ENCODE data around the gene BTD. TPM values are rescaled to one million over a fixed set of nuclear protein-coding genes. Genes with fewer than 3 reads are reported as not detected.

Gene BTD
- total RNA-seq, 1 donor from 2014 or later: 11.7 TPM

DNA sequence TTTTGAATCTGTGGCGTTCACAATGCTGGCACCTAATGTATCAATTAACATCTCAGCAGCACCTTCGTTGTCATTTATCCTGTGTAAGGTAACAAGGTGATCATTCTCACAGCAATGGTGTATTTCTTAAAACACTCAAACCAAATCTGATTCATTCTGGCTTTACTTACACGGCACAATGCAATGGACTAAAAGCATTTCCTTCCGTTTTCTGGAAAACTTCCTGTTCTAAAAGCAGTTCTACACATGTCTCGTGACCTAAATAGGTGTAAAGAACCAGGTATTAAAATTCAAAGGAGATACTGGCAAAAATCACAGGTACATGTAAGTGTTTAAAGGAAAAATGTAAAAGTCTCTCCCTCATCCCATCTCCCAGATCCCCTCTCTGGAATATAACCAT, 77.8 kb downstream of the BTD start:
- no peaks in the 10 kb centered on the region for H3K4me1 ChIP-seq
- Mint-ChIP-seq H3K4me3 (no peak overlapping the region), H3K4me1 (no peaks in the 10 kb centered on the region), H3K36me3 (peaks cover 4% of the 10 kb centered on the region), H3K27me3 (ENCODE audit: insufficient read depth, low read depth) (no peaks in the 10 kb centered on the region), H3K27ac (no peak overlapping the region), H3K9me3 (no peaks in the 10 kb centered on the region)
- H3K4me3 ChIP-seq: no peak overlapping the region
- TF ChIP-seq, protein P1, sequence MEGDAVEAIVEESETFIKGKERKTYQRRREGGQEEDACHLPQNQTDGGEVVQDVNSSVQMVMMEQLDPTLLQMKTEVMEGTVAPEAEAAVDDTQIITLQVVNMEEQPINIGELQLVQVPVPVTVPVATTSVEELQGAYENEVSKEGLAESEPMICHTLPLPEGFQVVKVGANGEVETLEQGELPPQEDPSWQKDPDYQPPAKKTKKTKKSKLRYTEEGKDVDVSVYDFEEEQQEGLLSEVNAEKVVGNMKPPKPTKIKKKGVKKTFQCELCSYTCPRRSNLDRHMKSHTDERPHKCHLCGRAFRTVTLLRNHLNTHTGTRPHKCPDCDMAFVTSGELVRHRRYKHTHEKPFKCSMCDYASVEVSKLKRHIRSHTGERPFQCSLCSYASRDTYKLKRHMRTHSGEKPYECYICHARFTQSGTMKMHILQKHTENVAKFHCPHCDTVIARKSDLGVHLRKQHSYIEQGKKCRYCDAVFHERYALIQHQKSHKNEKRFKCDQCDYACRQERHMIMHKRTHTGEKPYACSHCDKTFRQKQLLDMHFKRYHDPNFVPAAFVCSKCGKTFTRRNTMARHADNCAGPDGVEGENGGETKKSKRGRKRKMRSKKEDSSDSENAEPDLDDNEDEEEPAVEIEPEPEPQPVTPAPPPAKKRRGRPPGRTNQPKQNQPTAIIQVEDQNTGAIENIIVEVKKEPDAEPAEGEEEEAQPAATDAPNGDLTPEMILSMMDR (IDR thresholded peaks at IDR 0.05): no peak
- no peak for TF ChIP-seq EZH2 (IDR thresholded peaks at IDR 0.05)
- TF ChIP-seq EZH2phosphoT487 (IDR thresholded peaks at IDR 0.05): no peak
- no peaks in the 10 kb centered on the region for H3K27me3 ChIP-seq
- no peak overlapping the region for H3K27ac ChIP-seq
- H3F3A ChIP-seq (ENCODE audit: low read depth): no peaks in the 10 kb centered on the region
- no peak overlapping the region for H2AFZ ChIP-seq (replicated peaks)
- peaks cover 16% of the 10 kb centered on the region for H3K36me3 ChIP-seq
- no peak for DNase-seq (ENCODE audit: low spot score)
- no peaks in the 10 kb centered on the region for H3K79me2 ChIP-seq (ENCODE audit: low read depth)
- H3K4me2 ChIP-seq: no peak overlapping the region
- no peak overlapping the region for H3K9ac ChIP-seq
- H3K9me3 ChIP-seq (ENCODE audit: low read depth): no peaks in the 10 kb centered on the region
- no peaks in the 10 kb centered on the region for H4K20me1 ChIP-seq (ENCODE audit: low read depth)

DNA sequence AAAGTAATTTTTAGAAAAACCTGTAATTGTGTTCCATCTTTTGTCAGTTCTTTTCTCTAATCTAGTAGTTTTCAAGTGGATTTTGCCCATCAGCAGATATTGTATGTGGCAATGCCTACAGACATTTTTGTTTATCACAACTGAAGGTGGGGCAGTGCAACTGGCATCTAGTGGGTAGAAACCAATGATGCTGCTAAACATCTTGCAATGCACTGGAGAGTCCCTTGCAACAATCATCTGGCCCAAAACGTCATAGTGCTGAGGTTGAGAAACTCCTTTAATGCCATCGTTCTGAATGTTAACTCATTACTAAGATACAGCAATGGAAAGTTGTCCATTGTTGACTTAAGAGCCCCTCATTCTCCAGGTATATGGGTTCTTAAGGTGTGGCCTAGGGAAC, 80.1 kb downstream of the BTD start:
- H3K36me3 Mint-ChIP-seq: peaks cover 15% of the 10 kb centered on the region
- Histone ChIP-seq H3K9ac (no peak overlapping the region), H3K36me3 (peaks cover 15% of the 10 kb centered on the region), H3K27me3 (no peaks in the 10 kb centered on the region), H2AFZ (replicated peaks) (no peak overlapping the region), H3F3A (ENCODE audit: low read depth) (no peaks in the 10 kb centered on the region), H3K4me3 (no peak overlapping the region), H3K9me3 (ENCODE audit: low read depth) (no peaks in the 10 kb centered on the region), H3K27ac (no peak overlapping the region), H3K4me1 (no peaks in the 10 kb centered on the region), H3K79me2 (ENCODE audit: low read depth) (no peaks in the 10 kb centered on the region), H4K20me1 (ENCODE audit: low read depth) (no peaks in the 10 kb centered on the region), H3K4me2 (no peak overlapping the region)
- H3K4me3 Mint-ChIP-seq: no peak overlapping the region
- H3K9me3 Mint-ChIP-seq: no peaks in the 10 kb centered on the region
- DNase-seq (ENCODE audit: low spot score): no peak
- no peak for TF ChIP-seq EZH2phosphoT487 (IDR thresholded peaks at IDR 0.05)
- no peak for TF ChIP-seq EZH2 (IDR thresholded peaks at IDR 0.05)
- TF ChIP-seq, protein P1 (IDR thresholded peaks at IDR 0.05): no peak
- no peak overlapping the region for H3K27ac Mint-ChIP-seq
- no peaks in the 10 kb centered on the region for H3K27me3 Mint-ChIP-seq (ENCODE audit: insufficient read depth, low read depth)
- no peaks in the 10 kb centered on the region for H3K4me1 Mint-ChIP-seq

DNA sequence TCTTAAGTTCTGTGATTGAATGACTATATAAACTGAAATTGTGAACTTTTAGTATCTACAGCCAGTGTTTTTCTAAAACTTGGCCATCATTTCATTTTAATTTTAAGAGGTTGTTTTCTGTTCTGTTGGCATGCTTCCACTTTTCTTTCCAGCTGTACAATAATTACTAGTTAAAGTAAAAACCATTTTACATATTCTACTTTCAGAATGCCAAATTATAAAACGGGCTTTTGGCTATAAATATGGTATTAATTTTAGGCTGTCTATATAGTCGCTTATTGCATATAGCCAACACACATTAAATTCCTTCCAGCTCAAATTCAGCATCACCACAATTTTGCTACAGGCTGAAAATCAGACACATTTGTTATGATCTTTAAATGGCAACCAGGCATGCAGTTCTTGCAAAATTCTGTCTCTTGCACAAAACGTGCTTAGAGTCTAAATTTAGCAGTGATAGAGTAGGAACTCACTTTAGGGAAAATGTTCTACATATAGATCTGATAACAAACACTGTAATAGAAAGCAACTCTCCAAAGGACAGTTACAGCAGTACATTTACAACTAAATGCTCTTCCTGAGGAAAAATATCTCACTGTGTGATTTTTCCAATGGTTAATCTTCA, 81.1 kb downstream of the BTD start:
- DNase-seq (ENCODE audit: low spot score): no peak
- Histone ChIP-seq H3K27ac (no peak overlapping the region), H3K79me2 (ENCODE audit: low read depth) (no peaks in the 10 kb centered on the region), H3K36me3 (peaks cover 8% of the 10 kb centered on the region), H3K4me1 (no peaks in the 10 kb centered on the region), H3K27me3 (no peaks in the 10 kb centered on the region), H3K9ac (no peak overlapping the region), H3F3A (ENCODE audit: low read depth) (no peaks in the 10 kb centered on the region), H4K20me1 (ENCODE audit: low read depth) (no peaks in the 10 kb centered on the region), H3K4me3 (no peak overlapping the region), H3K4me2 (no peak overlapping the region), H2AFZ (replicated peaks) (no peak overlapping the region), H3K9me3 (ENCODE audit: low read depth) (no peaks in the 10 kb centered on the region)
- Mint-ChIP-seq H3K4me3 (no peak overlapping the region), H3K4me1 (no peaks in the 10 kb centered on the region), H3K36me3 (peaks cover 14% of the 10 kb centered on the region), H3K27me3 (ENCODE audit: insufficient read depth, low read depth) (no peaks in the 10 kb centered on the region), H3K27ac (no peak overlapping the region), H3K9me3 (no peaks in the 10 kb centered on the region)
- no peak for TF ChIP-seq EZH2 (IDR thresholded peaks at IDR 0.05)
- TF ChIP-seq, protein P1 (IDR thresholded peaks at IDR 0.05): no peak
- TF ChIP-seq EZH2phosphoT487 (IDR thresholded peaks at IDR 0.05): no peak

Measured in neural progenitor cell (in vitro differentiated cells).